ENCODE results near the gene TFAP2B.

The TFAP2B gene

DNA sequence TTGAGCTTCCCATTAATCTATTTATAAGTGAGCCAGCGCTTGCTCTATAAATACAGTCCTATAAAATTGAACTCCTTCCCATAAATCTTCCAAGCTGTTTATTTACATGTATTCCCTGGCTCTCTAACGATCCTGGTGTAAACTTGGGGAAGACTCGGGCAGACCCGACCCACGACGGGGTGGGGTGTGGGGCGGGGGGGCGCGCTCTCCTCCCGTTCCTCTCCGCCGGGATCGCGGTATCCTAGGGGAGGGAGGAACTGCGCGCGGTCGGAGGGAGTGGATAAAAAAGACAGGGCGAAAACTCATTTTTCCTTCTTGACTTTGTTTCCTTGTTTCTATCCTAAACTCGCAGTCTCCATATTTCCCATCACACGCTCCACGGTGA lies 31.1 kb downstream of the TFAP2B start:
- no peaks in the 10 kb centered on the region for H3K36me3 ChIP-seq (ENCODE audit: control insufficient read depth, insufficient read depth, low read length, severe bottlenecking)
- peaks cover 75% of the 10 kb centered on the region for H3K27me3 ChIP-seq (replicated peaks; ENCODE audit: control insufficient read depth, insufficient read depth, low read length)
- H3K9ac ChIP-seq (ENCODE audit: low read length) = no peak overlapping the region
- no peak for DNase-seq (ENCODE audit: low read depth)
- no peaks in the 10 kb centered on the region for H3K9me3 ChIP-seq (ENCODE audit: control insufficient read depth, low read length)
- H3K4me1 ChIP-seq (ENCODE audit: control insufficient read depth, insufficient read depth, low read length) = no peaks in the 10 kb centered on the region
- peak overlapping the region; percentile 33 for H3K4me3 ChIP-seq (ENCODE audit: low read length)

GRCh38 chr6:50850223-50851048 lies 31.8 kb downstream of the TFAP2B start:
- no peak for DNase-seq (ENCODE audit: low read depth)

DNA sequence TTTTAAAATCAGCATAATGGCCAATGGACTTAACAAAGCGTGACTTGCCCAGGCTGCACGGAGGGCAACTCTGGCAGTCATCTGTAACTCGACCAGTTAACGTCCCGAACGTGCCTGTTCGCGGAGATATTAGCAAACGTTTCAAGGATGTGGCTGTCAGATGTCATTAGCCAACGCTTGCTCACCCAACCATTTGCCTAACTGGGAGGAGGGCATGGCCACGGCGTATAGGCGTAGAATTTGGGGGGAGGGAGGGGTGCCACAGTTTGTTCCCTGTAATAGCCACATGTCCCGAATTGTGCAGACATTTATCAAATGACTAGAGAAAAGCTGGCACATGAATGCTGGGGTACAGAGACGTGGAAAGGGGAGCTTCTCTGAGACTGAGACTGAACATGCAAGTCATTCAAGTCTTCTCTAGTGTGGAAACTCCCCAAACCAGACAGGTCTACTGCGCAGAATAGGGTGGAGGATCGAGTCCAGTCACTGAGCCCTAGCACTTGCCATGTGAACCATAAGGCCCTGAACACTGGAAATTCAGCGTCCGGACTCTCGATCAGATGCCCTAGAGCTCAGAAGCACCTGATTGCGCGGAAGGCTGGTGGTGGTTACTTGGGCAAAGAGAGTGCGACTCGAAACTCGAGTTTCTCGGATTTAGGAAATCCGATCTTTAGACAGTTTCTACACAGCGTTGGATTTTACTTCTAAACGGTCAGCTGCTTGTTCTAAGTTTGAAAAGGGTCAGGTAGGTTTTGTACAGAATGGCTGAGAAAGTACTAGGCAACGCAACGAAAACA lies 32.6 kb downstream of the TFAP2B start:
- Histone ChIP-seq H3K9me3 (ENCODE audit: control insufficient read depth, low read length) (no peaks in the 10 kb centered on the region), H3K4me1 (ENCODE audit: control insufficient read depth, insufficient read depth, low read length) (no peaks in the 10 kb centered on the region), H3K27me3 (replicated peaks; ENCODE audit: control insufficient read depth, insufficient read depth, low read length) (peaks cover 61% of the 10 kb centered on the region), H3K4me3 (ENCODE audit: low read length) (no peak overlapping the region), H3K9ac (ENCODE audit: low read length) (no peak overlapping the region), H3K36me3 (ENCODE audit: control insufficient read depth, insufficient read depth, low read length, severe bottlenecking) (no peaks in the 10 kb centered on the region)
- DNase-seq (ENCODE audit: low read depth) = no peak

More at GRCh38 chr6:50850223-50851048, 31.8 kb downstream of the TFAP2B start:
- Histone ChIP-seq H3K4me1 (ENCODE audit: control insufficient read depth, insufficient read depth, low read length) (no peaks in the 10 kb centered on the region), H3K27me3 (replicated peaks; ENCODE audit: control insufficient read depth, insufficient read depth, low read length) (peaks cover 69% of the 10 kb centered on the region), H3K36me3 (ENCODE audit: control insufficient read depth, insufficient read depth, low read length, severe bottlenecking) (no peaks in the 10 kb centered on the region), H3K9me3 (ENCODE audit: control insufficient read depth, low read length) (no peaks in the 10 kb centered on the region), H3K9ac (ENCODE audit: low read length) (no peak overlapping the region), H3K4me3 (ENCODE audit: low read length) (peak overlapping the region; percentile 33)

- no peak overlapping the region for H3K9ac ChIP-seq (ENCODE audit: low read length)
- H3K4me3 ChIP-seq (ENCODE audit: low read length) = no peak overlapping the region
- H3K9me3 ChIP-seq (ENCODE audit: control insufficient read depth, low read length) = peaks cover 4% of the 10 kb centered on the region
- peaks cover 34% of the 10 kb centered on the region for H3K27me3 ChIP-seq (replicated peaks; ENCODE audit: control insufficient read depth, insufficient read depth, low read length)
- DNase-seq (ENCODE audit: low read depth) = no peak
- H3K4me1 ChIP-seq (ENCODE audit: control insufficient read depth, insufficient read depth, low read length) = no peaks in the 10 kb centered on the region
- no peaks in the 10 kb centered on the region for H3K36me3 ChIP-seq (ENCODE audit: control insufficient read depth, insufficient read depth, low read length, severe bottlenecking)
These were observed 35.3 kb downstream of the TFAP2B start for GRCh38 chr6:50853939-50854338.

GRCh38 chr6:50861692-50862091 lies 43.0 kb downstream of the TFAP2B start:
- H3K9ac ChIP-seq (ENCODE audit: low read length) = no peak overlapping the region
- DNase-seq (ENCODE audit: low read depth) = no peak
- no peaks in the 10 kb centered on the region for H3K36me3 ChIP-seq (ENCODE audit: control insufficient read depth, insufficient read depth, low read length, severe bottlenecking)
- H3K9me3 ChIP-seq (ENCODE audit: control insufficient read depth, low read length) = peaks cover 4% of the 10 kb centered on the region
- no peaks in the 10 kb centered on the region for H3K27me3 ChIP-seq (replicated peaks; ENCODE audit: control insufficient read depth, insufficient read depth, low read length)
- no peak overlapping the region for H3K4me3 ChIP-seq (ENCODE audit: low read length)
- no peaks in the 10 kb centered on the region for H3K4me1 ChIP-seq (ENCODE audit: control insufficient read depth, insufficient read depth, low read length)

DNA sequence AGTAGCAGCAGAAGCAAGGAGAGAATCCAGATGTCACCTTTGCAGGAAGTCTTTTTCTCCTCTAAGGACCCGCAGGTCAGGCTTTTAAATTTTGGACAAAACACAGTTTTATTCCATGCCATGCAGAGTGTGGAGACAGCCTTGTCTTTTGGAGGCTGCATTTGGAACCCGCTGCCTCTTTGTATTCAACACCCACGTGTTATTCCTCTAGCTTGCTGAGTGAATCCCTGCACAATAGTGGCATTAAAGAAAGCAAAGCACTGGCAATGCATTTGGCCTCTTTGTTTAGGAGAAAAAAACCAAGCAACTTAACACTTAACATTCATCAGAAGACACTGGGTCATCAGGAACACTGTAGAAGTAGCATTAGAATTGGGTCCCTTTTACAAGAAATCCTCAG lies 43.5 kb downstream of the TFAP2B start:
- H3K4me3 ChIP-seq (ENCODE audit: low read length) = no peak overlapping the region
- no peak overlapping the region for H3K9ac ChIP-seq (ENCODE audit: low read length)
- DNase-seq (ENCODE audit: low read depth) = no peak
- no peaks in the 10 kb centered on the region for H3K4me1 ChIP-seq (ENCODE audit: control insufficient read depth, insufficient read depth, low read length)
- H3K27me3 ChIP-seq (replicated peaks; ENCODE audit: control insufficient read depth, insufficient read depth, low read length) = no peaks in the 10 kb centered on the region
- H3K9me3 ChIP-seq (ENCODE audit: control insufficient read depth, low read length) = peaks cover 4% of the 10 kb centered on the region
- H3K36me3 ChIP-seq (ENCODE audit: control insufficient read depth, insufficient read depth, low read length, severe bottlenecking) = no peaks in the 10 kb centered on the region

GRCh38 chr6:50864601-50865000 lies 45.9 kb downstream of the TFAP2B start:
- no peaks in the 10 kb centered on the region for H3K36me3 ChIP-seq (ENCODE audit: control insufficient read depth, insufficient read depth, low read length, severe bottlenecking)
- H3K27me3 ChIP-seq (replicated peaks; ENCODE audit: control insufficient read depth, insufficient read depth, low read length) = no peaks in the 10 kb centered on the region
- no peak overlapping the region for H3K4me3 ChIP-seq (ENCODE audit: low read length)
- H3K9me3 ChIP-seq (ENCODE audit: control insufficient read depth, low read length) = no peaks in the 10 kb centered on the region
- no peak overlapping the region for H3K9ac ChIP-seq (ENCODE audit: low read length)
- DNase-seq (ENCODE audit: low read depth) = no peak
- H3K4me1 ChIP-seq (ENCODE audit: control insufficient read depth, insufficient read depth, low read length) = no peaks in the 10 kb centered on the region

DNA sequence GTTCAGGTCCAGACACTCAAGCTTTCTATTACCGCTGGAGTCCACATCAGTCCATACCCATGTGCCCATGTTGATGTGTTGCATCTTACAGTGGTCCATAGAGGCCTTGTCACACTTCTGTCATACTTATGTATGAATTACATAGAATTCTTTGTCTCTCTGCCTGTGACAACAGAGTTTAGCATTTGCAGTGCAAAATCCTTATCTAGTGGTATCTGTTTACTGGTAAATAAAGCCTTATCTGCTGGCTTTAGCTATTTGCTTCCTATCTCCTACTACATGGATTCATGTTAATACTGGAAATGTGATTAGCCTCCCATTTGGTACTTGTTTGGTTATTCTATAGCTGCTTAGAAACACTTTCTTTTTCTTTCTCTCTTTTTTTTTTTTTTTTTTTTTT lies 49.8 kb downstream of the TFAP2B start:
- H3K27me3 ChIP-seq (replicated peaks; ENCODE audit: control insufficient read depth, insufficient read depth, low read length) = no peaks in the 10 kb centered on the region
- no peak overlapping the region for H3K9ac ChIP-seq (ENCODE audit: low read length)
- H3K36me3 ChIP-seq (ENCODE audit: control insufficient read depth, insufficient read depth, low read length, severe bottlenecking) = no peaks in the 10 kb centered on the region
- no peak for DNase-seq (ENCODE audit: low read depth)
- H3K9me3 ChIP-seq (ENCODE audit: control insufficient read depth, low read length) = no peaks in the 10 kb centered on the region
- H3K4me1 ChIP-seq (ENCODE audit: control insufficient read depth, insufficient read depth, low read length) = no peaks in the 10 kb centered on the region
- H3K4me3 ChIP-seq (ENCODE audit: low read length) = no peak overlapping the region

- no peak for DNase-seq (ENCODE audit: low read depth)
- no peaks in the 10 kb centered on the region for H3K27me3 ChIP-seq (replicated peaks; ENCODE audit: control insufficient read depth, insufficient read depth, low read length)
- no peaks in the 10 kb centered on the region for H3K36me3 ChIP-seq (ENCODE audit: control insufficient read depth, insufficient read depth, low read length, severe bottlenecking)
- no peaks in the 10 kb centered on the region for H3K4me1 ChIP-seq (ENCODE audit: control insufficient read depth, insufficient read depth, low read length)
- H3K4me3 ChIP-seq (ENCODE audit: low read length) = no peak overlapping the region
- no peaks in the 10 kb centered on the region for H3K9me3 ChIP-seq (ENCODE audit: control insufficient read depth, low read length)
- no peak overlapping the region for H3K9ac ChIP-seq (ENCODE audit: low read length)
These were observed 54.5 kb downstream of the TFAP2B start for GRCh38 chr6:50873167-50873566.

GRCh38 chr6:50884364-50884763 lies 65.7 kb downstream of the TFAP2B start:
- H3K4me3 ChIP-seq (ENCODE audit: low read length) = no peak overlapping the region
- H3K9me3 ChIP-seq (ENCODE audit: control insufficient read depth, low read length) = no peaks in the 10 kb centered on the region
- no peaks in the 10 kb centered on the region for H3K27me3 ChIP-seq (replicated peaks; ENCODE audit: control insufficient read depth, insufficient read depth, low read length)
- DNase-seq (ENCODE audit: low read depth) = no peak
- peaks cover 4% of the 10 kb centered on the region for H3K4me1 ChIP-seq (ENCODE audit: control insufficient read depth, insufficient read depth, low read length)
- no peak overlapping the region for H3K9ac ChIP-seq (ENCODE audit: low read length)
- H3K36me3 ChIP-seq (ENCODE audit: control insufficient read depth, insufficient read depth, low read length, severe bottlenecking) = no peaks in the 10 kb centered on the region

GRCh38 chr6:50887112-50887511 lies 68.4 kb downstream of the TFAP2B start:
- Histone ChIP-seq H3K36me3 (ENCODE audit: control insufficient read depth, insufficient read depth, low read length, severe bottlenecking) (no peaks in the 10 kb centered on the region), H3K4me3 (ENCODE audit: low read length) (no peak overlapping the region), H3K9me3 (ENCODE audit: control insufficient read depth, low read length) (no peaks in the 10 kb centered on the region), H3K4me1 (ENCODE audit: control insufficient read depth, insufficient read depth, low read length) (peaks cover 9% of the 10 kb centered on the region), H3K27me3 (replicated peaks; ENCODE audit: control insufficient read depth, insufficient read depth, low read length) (no peaks in the 10 kb centered on the region), H3K9ac (ENCODE audit: low read length) (no peak overlapping the region)
- no peak for DNase-seq (ENCODE audit: low read depth)
